HepG2 (cell line): ENCODE measurements around the gene FFAR1. TPM values are rescaled to one million over a fixed set of nuclear protein-coding genes. Genes with fewer than 3 reads are reported as not detected.

Source experiments
- ATAC-seq: fragments of 200-7000 bp; cut with Tn5 transposase; 3 replicates; pipeline ENCODE4 v1.9.1; 2020; ENCODE audit warnings: mild to moderate bottlenecking, moderate library complexity
- BruUV-seq: library from RNA; stranded (reverse); fragments of 400-500 nt; replicated peaks from 2 replicates; lab custom pipeline; 2021; lab: Mats Ljungman, UMichigan
- CTCF ChIA-PET: fragments of 300-600 bp; formaldehyde crosslinking; extraction: SDS; loops from one replicate; lab custom pipeline; 2021; ENCODE audit warnings: low total read pairs, inconsistent platforms, low intra/inter-chr PET ratio; lab: Yijun Ruan, JAX
- POLR2A ChIA-PET: fragments of 350-600 bp; sonication (Branson Sonifier 250); formaldehyde crosslinking; loops from one replicate; lab custom pipeline; 2020; ENCODE audit warnings: antibody characterized with exemption, inconsistent platforms; lab: Yijun Ruan, JAX
- DNase-seq: peaks from one replicate; pipeline ENCODE4 v3.0.0-alpha.2; 2015; ENCODE audit warnings: low spot score
- FAIRE-seq: peaks from 3 replicates; lab custom pipeline; 2011; peaks lifted over from hg19 to GRCh38; lab: Jason Lieb, UNC
- H2AFZ ChIP-seq: one replicate; pipeline ENCODE4 v1.6.1; 2011; ENCODE audit warnings: low read length, inconsistent platforms
- H3K27ac ChIP-seq: fragments of 300-600 bp; 3 replicates; pipeline ENCODE4 v1.8.0; 2011; ENCODE audit warnings: mixed run types, mild to moderate bottlenecking, mixed read lengths, low read length, inconsistent platforms; ENCODE audit not compliant: insufficient read depth; ENCODE audit errors: extremely low read length
- H3K27me3 ChIP-seq, 2 experiments: fragments of 200-600 bp in 1 of 2; 2 replicates in 1 of 2; 3 replicates in 1 of 2; pipeline versions ENCODE4 v1.6.0 to v1.8.0; 2011; ENCODE audit warnings: low read length in 2 of 2, mild to moderate bottlenecking in 2 of 2, moderate library complexity in 2 of 2, inconsistent platforms in 1 of 2; ENCODE audit not compliant: insufficient read depth in 2 of 2, control insufficient read depth in 1 of 2
- H3K36me3 ChIP-seq, 2 experiments: fragments of 200-600 bp in 1 of 2; replicated peaks in 1 of 2; 2 replicates in 1 of 2; 3 replicates in 1 of 2; pipeline versions ENCODE4 v1.5.1 to v1.8.0; 2011; ENCODE audit warnings: low read length in 2 of 2, inconsistent platforms in 1 of 2; ENCODE audit not compliant: insufficient read depth in 2 of 2, control insufficient read depth in 1 of 2
- H3K4me1 ChIP-seq: 2 replicates; pipeline ENCODE4 v1.5.1; 2012; ENCODE audit warnings: low read length, inconsistent platforms; ENCODE audit not compliant: insufficient read depth
- H3K4me2 ChIP-seq: 2 replicates; pipeline ENCODE4 v1.6.0; 2011; ENCODE audit warnings: low read depth, low read length, inconsistent platforms
- H3K4me3 ChIP-seq, 3 experiments: fragments of 200-600 bp in 1 of 3; sonication (generic), shearing (Covaris generic) in 1 of 3; replicated peaks in 1 of 3; 2 replicates each; pipeline ENCODE4 v1.5.1; 2011 to 2016; ENCODE audit warnings: low read length in 3 of 3, inconsistent platforms in 2 of 3, low read depth in 2 of 3, mild to moderate bottlenecking in 2 of 3, control low read depth in 1 of 3, mixed read lengths in 1 of 3; ENCODE audit not compliant: insufficient read depth in 1 of 3
- H3K79me2 ChIP-seq: one replicate; pipeline ENCODE4 v1.6.1; 2011; ENCODE audit warnings: low read length, inconsistent platforms; ENCODE audit not compliant: insufficient read depth
- H3K9ac ChIP-seq: 2 replicates; pipeline ENCODE4 v1.6.0; 2011; ENCODE audit warnings: mild to moderate bottlenecking, low read depth, low read length, inconsistent platforms; ENCODE audit not compliant: insufficient read depth
- H3K9me3 ChIP-seq: 2 replicates; pipeline ENCODE4 v1.5.1; 2012; ENCODE audit warnings: mild to moderate bottlenecking, low read length
- H4K20me1 ChIP-seq: 2 replicates; pipeline ENCODE4 v1.6.0; 2011; ENCODE audit warnings: inconsistent platforms, mild to moderate bottlenecking, low read length, moderate library complexity; ENCODE audit not compliant: insufficient read depth
- AFF4 ChIP-seq: sonication (generic); formaldehyde crosslinking; IDR thresholded peaks from 2 replicates; pipeline ENCODE4 v1.4.0; 2020; ENCODE audit warnings: missing genetic modification reagents
- HDAC6 ChIP-seq: fragments of 200-600 bp; sonication (generic); IDR thresholded peaks from 2 replicates; pipeline ENCODE4 v1.7.0; 2017; ENCODE audit warnings: mild to moderate bottlenecking, antibody characterized with exemption, low read length, low read depth
- HOXA3 ChIP-seq: sonication (generic); formaldehyde crosslinking; IDR thresholded peaks from 2 replicates; pipeline ENCODE4 v1.5.0; 2020; ENCODE audit warnings: missing genetic modification reagents
- MAX ChIP-seq: IDR thresholded peaks from 2 replicates; pipeline ENCODE4 v1.6.1; 2012; ENCODE audit warnings: inconsistent platforms
- NRL ChIP-seq: sonication (generic); formaldehyde crosslinking; IDR thresholded peaks from 2 replicates; pipeline ENCODE4 v1.5.0; 2020; ENCODE audit warnings: missing genetic modification reagents, mild to moderate bottlenecking, moderate library complexity, borderline replicate concordance
- PATZ1 ChIP-seq: sonication (generic); formaldehyde crosslinking; IDR thresholded peaks from 2 replicates; pipeline ENCODE4 v1.4.0; 2020; ENCODE audit warnings: missing genetic modification reagents
- RXRA ChIP-seq: sonication (generic); formaldehyde crosslinking; IDR thresholded peaks from 2 replicates; pipeline ENCODE4 v1.5.1; 2020; ENCODE audit warnings: missing genetic modification reagents
- SOX13 ChIP-seq, 3 experiments: fragments of 450-650 bp in 1 of 3; sonication (generic) in 1 of 3; formaldehyde crosslinking in 1 of 3; IDR thresholded peaks in 2 of 3; conservative IDR thresholded peaks in 1 of 3; 2 replicates each; pipeline versions ENCODE4 v1.5.0 to v1.6.1; 2016 to 2020; ENCODE audit warnings: antibody characterized with exemption in 1 of 3, mild to moderate bottlenecking in 1 of 3, missing compliant biosample characterization in 1 of 3, missing genetic modification reagents in 1 of 3, moderate library complexity in 1 of 3
- SRSF4 ChIP-seq: fragments of 200-400 bp; formaldehyde crosslinking; IDR thresholded peaks from one replicate; pipeline ENCODE4 v1.6.1; 2018; ENCODE audit warnings: mild to moderate bottlenecking, low read depth, low read length, moderate library complexity; ENCODE audit not compliant: poor library complexity, severe bottlenecking
- ZNF30 ChIP-seq: sonication (generic); formaldehyde crosslinking; IDR thresholded peaks from 2 replicates; pipeline ENCODE4 v1.5.0; 2020; ENCODE audit warnings: mild to moderate bottlenecking, missing genetic modification reagents
- ZNF574 ChIP-seq: sonication (generic); formaldehyde crosslinking; IDR thresholded peaks from 2 replicates; pipeline ENCODE4 v1.4.0; 2020; ENCODE audit warnings: missing genetic modification reagents
- ZNF841 ChIP-seq: sonication (generic); formaldehyde crosslinking; IDR thresholded peaks from 2 replicates; pipeline ENCODE4 v1.8.1; 2023; ENCODE audit warnings: missing genetic modification reagents, borderline replicate concordance
- WGBS: methylation state at CpG from one replicate; pipeline ENCODE4 v1.1.6; 2017; ENCODE audit warnings: low lambda C conversion rate; 5-methylcytosine and 5-hydroxymethylcytosine counted together
- in situ Hi-C: cut with HindIII; loops from 2 replicates; pipeline ENCODE4 v1.10.0; 2017; ENCODE audit warnings: low pct_unique_long_range_greater_than_20kb; ENCODE audit not compliant: extremely low pct_ligation_motif_present
- intact Hi-C: fragments of 100-400 bp; cut with micrococcal nuclease; formaldehyde crosslinking; loops from one replicate; pipeline ENCODE4 v1.10.0; 2022; ENCODE audit not compliant: unreplicated experiment
- polyA plus RNA-seq, 8 experiments: library from polyadenylated mRNA; depleted of rRNA in 3 of 8; stranded (reverse) in 7 of 8; unstranded in 1 of 8; fragments of >200 nt; fragmentation: Illumina TruSeq in 4 of 8; extraction: Trizol in 4 of 8; gene quantifications; 2 replicates each; pipeline versions ENCODE4 v1.2.1 to v1.2.3, GENCODE V29; 2011 to 2016; ENCODE audit warnings: low read depth in 4 of 8, missing spikeins in 1 of 8, mixed read lengths in 1 of 8; ENCODE audit not compliant: insufficient read depth in 1 of 8
- total RNA-seq, 5 experiments: library from RNA; depleted of rRNA; stranded (reverse); fragments of >200 nt; fragmentation: Illumina TruSeq; extraction: Trizol; gene quantifications; 2 replicates each; pipeline ENCODE4 v1.2.3, GENCODE V29; 2016; ENCODE audit warnings: low read depth in 1 of 5

The FFAR1 gene
- total and polyA plus RNA-seq, 2 of the 13 experiments (the other 11 are each of a cell fraction or from before 2014, with no cell fraction given), result not detected

GRCh38 chr19:35345671-35346111, 2.0 kb upstream of the FFAR1 start (continued):
- TF ChIP-seq AFF4 (CRISPR knock-in tag) (no peak), SRSF4 (no peak), ZNF841 (CRISPR knock-in tag) (no peak), HDAC6 (no peak), ZNF30 (CRISPR knock-in tag) (no peak)
- TF ChIP-seq, all 625 proteins: peak for 0

- Histone ChIP-seq H3K27me3 (0 out of 5 replicates have a peak, but pooled peaks cover 0 to 1% of the 10 kb centered on the region in 2 experiments), H3K4me1 (peaks cover 42% of the 10 kb centered on the region), H3K27ac (no peak overlapping the region), H3K4me2 (peak overlapping the region; percentile 16; the same call in 1 of the 2 replicates), H3K79me2 (no peaks in the 10 kb centered on the region), H3K36me3 (no peaks in the 10 kb centered on the region), H3K9ac (no peak overlapping the region), H4K20me1 (no peaks in the 10 kb centered on the region), H3K9me3 (no peaks in the 10 kb centered on the region), H2AFZ (no peak overlapping the region), H3K4me3 (no peak overlapping the region)
- BruUV-seq, result no TSS peak
- intact Hi-C loops (no loop called here), in situ Hi-C loops (no loop called here)
- WGBS, result 61% methylated on average over 20 of the region's 28 CpGs
- no peak for FAIRE-seq
- ChIA-PET POLR2A (no interaction called here), CTCF (no interaction called here)
- peak; percentile 16 for DNase-seq
- ATAC-seq, result no peak
- TF ChIP-seq SOX13 (IDR thresholded peaks at IDR 0.05), result no peak
- no peak for TF ChIP-seq SOX13 (CRISPR knock-in tag; conservative IDR thresholded peaks at IDR 0.05 in 1 of 2, IDR thresholded peaks at IDR 0.05 in 1 of 2)
- no peak for TF ChIP-seq ZNF574 (CRISPR knock-in tag)
- TF ChIP-seq PATZ1 (CRISPR knock-in tag), result peak; percentile 69; the same call in 1 of the 2 replicates
- TF ChIP-seq HOXA3 (CRISPR knock-in tag), result peak; percentile 64; the same call in 1 of the 2 replicates
- TF ChIP-seq RXRA (CRISPR knock-in tag), result no peak
- peak; percentile 19; the same call in 1 of the 2 replicates for TF ChIP-seq MAX
- no peak for TF ChIP-seq NRL (CRISPR knock-in tag)
These were observed 1.3 kb upstream of the FFAR1 start for GRCh38 chr19:35346193-35347052.
